A673 (cell line): ENCODE results near the gene ITPRIPL2. TPM values are rescaled to one million over a fixed set of nuclear protein-coding genes. Genes with fewer than 3 reads are reported as not detected.

Experiments used
- BruUV-seq: library from RNA; stranded (reverse); fragments of 400-500 nt; replicated peaks from 2 replicates; lab custom pipeline; 2021; lab: Mats Ljungman, UMichigan
- CTCF ChIA-PET: fragments of 300-600 bp; sonication (Branson Sonifier 250); formaldehyde crosslinking; loops from one replicate; lab custom pipeline; 2022; ENCODE audit warnings: antibody characterized with exemption; lab: Charles Lee
- POLR2A ChIA-PET: fragments of 300-600 bp; sonication (Branson Sonifier 250); formaldehyde crosslinking; loops from one replicate; lab custom pipeline; 2022; ENCODE audit warnings: antibody characterized with exemption; ENCODE audit not compliant: low non-redundant PET; lab: Charles Lee
- DNase-seq: peaks from one replicate; pipeline ENCODE4 v3.0.0-alpha.2; 2015; ENCODE audit warnings: low spot score
- H3K27ac ChIP-seq: fragments of 200-600 bp; sonication (generic); 2 replicates; pipeline ENCODE4 v1.5.1; 2016; ENCODE audit warnings: mixed run types, low read depth, mild to moderate bottlenecking, mixed read lengths, antibody characterized with exemption, low read length; ENCODE audit not compliant: poor library complexity, severe bottlenecking
- H3K27me3 ChIP-seq: fragments of 200-600 bp; sonication (generic); replicated peaks from 2 replicates; pipeline ENCODE4 v1.6.1; 2017; ENCODE audit warnings: mixed run types, low read depth, mild to moderate bottlenecking, mixed read lengths, antibody characterized with exemption, low read length; ENCODE audit not compliant: insufficient read depth, poor library complexity
- H3K36me3 ChIP-seq: fragments of 200-600 bp; sonication (generic); 2 replicates; pipeline ENCODE4 v1.6.1; 2016; ENCODE audit warnings: mixed run types, mild to moderate bottlenecking, mixed read lengths, antibody characterized with exemption, low read length; ENCODE audit not compliant: insufficient read depth, poor library complexity, severe bottlenecking
- H3K4me1 ChIP-seq: fragments of 200-600 bp; sonication (generic); 2 replicates; pipeline ENCODE4 v1.6.1; 2017; ENCODE audit warnings: mixed run types, mild to moderate bottlenecking, mixed read lengths, antibody characterized with exemption, low read length; ENCODE audit not compliant: insufficient read depth, poor library complexity, severe bottlenecking
- H3K4me3 ChIP-seq: fragments of 200-600 bp; sonication (generic); 2 replicates; pipeline ENCODE4 v1.5.1; 2016; ENCODE audit warnings: low read depth, mixed run types, mild to moderate bottlenecking, mixed read lengths, low read length; ENCODE audit not compliant: poor library complexity, severe bottlenecking
- H3K9me3 ChIP-seq: fragments of 200-600 bp; sonication (generic); 2 replicates; pipeline ENCODE4 v1.6.1; 2016; ENCODE audit warnings: mixed run types, low read depth, mild to moderate bottlenecking, mixed read lengths, antibody characterized with exemption, low read length; ENCODE audit not compliant: poor library complexity, severe bottlenecking
- CTCF ChIP-seq: fragments of 300-800, 200-600 bp; sonication (generic); conservative IDR thresholded peaks from 2 replicates; pipeline ENCODE4 v1.5.1; 2017; ENCODE audit warnings: low read depth, mild to moderate bottlenecking, antibody characterized with exemption, low read length, moderate library complexity, mixed read lengths
- EZH2 ChIP-seq: fragments of 200-600 bp; sonication (generic); IDR thresholded peaks from 2 replicates; pipeline ENCODE4 v1.6.1; 2017; ENCODE audit warnings: borderline replicate concordance, low read depth, mild to moderate bottlenecking, mixed read lengths, antibody characterized with exemption, low read length; ENCODE audit not compliant: poor library complexity, severe bottlenecking
- intact Hi-C: fragments of 100-400 bp; cut with micrococcal nuclease; formaldehyde crosslinking; loops from one replicate; pipeline ENCODE4 v1.10.0; 2022; ENCODE audit not compliant: unreplicated experiment
- total RNA-seq: library from RNA; stranded (reverse); gene quantifications from 2 replicates; pipeline ENCODE4 v1.2.3, GENCODE V29; 2021

Gene ITPRIPL2
- total RNA-seq, 1 experiment from 2014 or later = 20.2 TPM

DNA sequence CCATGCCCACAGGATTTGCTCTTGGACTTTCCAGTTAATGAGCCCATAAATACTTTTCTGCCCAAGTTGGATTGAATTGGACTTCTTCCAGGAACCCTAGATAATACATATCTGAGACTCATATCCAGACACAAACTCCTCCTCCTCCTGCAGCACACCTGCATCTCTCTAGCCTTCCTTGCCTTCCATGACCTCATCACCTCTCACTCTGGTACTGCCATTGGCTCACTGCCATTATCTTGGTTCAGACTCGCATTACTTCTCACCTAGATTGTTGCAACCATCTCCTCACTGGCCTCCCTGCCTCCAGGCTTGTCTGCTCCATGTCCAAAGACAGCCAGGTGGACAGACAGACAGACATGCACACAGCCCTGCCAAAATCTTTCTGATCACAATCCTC, 49.5 kb downstream of the ITPRIPL2 start:
- Histone ChIP-seq H3K36me3 (no peaks in the 10 kb centered on the region), H3K27me3 (peaks cover 7% of the 10 kb centered on the region), H3K4me1 (no peaks in the 10 kb centered on the region), H3K27ac (no peak overlapping the region), H3K4me3 (no peak overlapping the region), H3K9me3 (no peaks in the 10 kb centered on the region)
- TF ChIP-seq EZH2 (no peak), CTCF (no peak)
- intact Hi-C loops = no loop called here
- CTCF ChIA-PET = no interaction called here
- DNase-seq = no peak
- POLR2A ChIA-PET = no interaction called here
- no TSS peak for BruUV-seq

- TF ChIP-seq CTCF = no peak
- no peak for TF ChIP-seq EZH2
- intact Hi-C loops = no loop called here
- Histone ChIP-seq H3K36me3 (no peaks in the 10 kb centered on the region), H3K9me3 (no peaks in the 10 kb centered on the region), H3K27ac (no peak overlapping the region), H3K27me3 (peaks cover 18% of the 10 kb centered on the region), H3K4me1 (no peaks in the 10 kb centered on the region), H3K4me3 (no peak overlapping the region)
- BruUV-seq = no TSS peak
- CTCF ChIA-PET = no interaction called here
- no peak for DNase-seq
- POLR2A ChIA-PET = no interaction called here
Observed at GRCh38 chr16:19164285-19164684, 50.5 kb downstream of the ITPRIPL2 start.

GRCh38 chr16:19165101-19165500, 51.3 kb downstream of the ITPRIPL2 start:
- ChIA-PET CTCF (no interaction called here), POLR2A (no interaction called here)
- TF ChIP-seq EZH2 (no peak), CTCF (no peak)
- intact Hi-C loops = no loop called here
- no TSS peak for BruUV-seq
- Histone ChIP-seq H3K4me1 (no peaks in the 10 kb centered on the region), H3K9me3 (no peaks in the 10 kb centered on the region), H3K36me3 (no peaks in the 10 kb centered on the region), H3K27me3 (peaks cover 26% of the 10 kb centered on the region), H3K27ac (no peak overlapping the region), H3K4me3 (no peak overlapping the region)
- no peak for DNase-seq
